ENCODE results near the gene HACD2.

- TF ChIP-seq, protein P1, sequence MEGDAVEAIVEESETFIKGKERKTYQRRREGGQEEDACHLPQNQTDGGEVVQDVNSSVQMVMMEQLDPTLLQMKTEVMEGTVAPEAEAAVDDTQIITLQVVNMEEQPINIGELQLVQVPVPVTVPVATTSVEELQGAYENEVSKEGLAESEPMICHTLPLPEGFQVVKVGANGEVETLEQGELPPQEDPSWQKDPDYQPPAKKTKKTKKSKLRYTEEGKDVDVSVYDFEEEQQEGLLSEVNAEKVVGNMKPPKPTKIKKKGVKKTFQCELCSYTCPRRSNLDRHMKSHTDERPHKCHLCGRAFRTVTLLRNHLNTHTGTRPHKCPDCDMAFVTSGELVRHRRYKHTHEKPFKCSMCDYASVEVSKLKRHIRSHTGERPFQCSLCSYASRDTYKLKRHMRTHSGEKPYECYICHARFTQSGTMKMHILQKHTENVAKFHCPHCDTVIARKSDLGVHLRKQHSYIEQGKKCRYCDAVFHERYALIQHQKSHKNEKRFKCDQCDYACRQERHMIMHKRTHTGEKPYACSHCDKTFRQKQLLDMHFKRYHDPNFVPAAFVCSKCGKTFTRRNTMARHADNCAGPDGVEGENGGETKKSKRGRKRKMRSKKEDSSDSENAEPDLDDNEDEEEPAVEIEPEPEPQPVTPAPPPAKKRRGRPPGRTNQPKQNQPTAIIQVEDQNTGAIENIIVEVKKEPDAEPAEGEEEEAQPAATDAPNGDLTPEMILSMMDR (conservative IDR thresholded peaks at IDR 0.05; ENCODE audit: low read length): no peak
- TF ChIP-seq EZH2phosphoT487 (IDR thresholded peaks at IDR 0.05; ENCODE audit: borderline replicate concordance): no peak
These were observed 65.9 kb downstream of the HACD2 start for GRCh38 chr3:123518892-123519485.
